Measurements from ENCODE around the gene LARP1.
"Not testable (repeated sequence)": the region's sequence is repeated elsewhere in the genome, so short reads cannot be mapped to it uniquely, and the experiment has no call there.

The LARP1 gene

DNA sequence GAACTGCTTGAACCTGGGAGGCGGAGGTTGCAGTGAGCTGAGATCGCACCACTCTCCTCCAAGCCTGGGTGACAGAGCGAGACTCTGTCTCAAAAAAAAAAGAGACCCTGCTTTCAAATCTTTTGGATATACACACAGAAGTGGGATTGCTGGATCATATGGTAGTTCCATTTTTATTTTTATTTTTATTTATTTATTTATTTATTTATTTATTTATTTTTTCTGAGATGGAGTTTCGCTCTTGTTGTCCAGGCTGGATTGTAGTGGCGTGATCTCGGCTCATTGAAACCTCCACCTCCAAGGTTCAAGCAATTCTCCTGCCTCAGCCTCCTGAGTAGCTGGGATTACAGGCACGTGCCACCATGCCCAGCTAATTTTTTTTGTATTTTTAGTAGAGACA lies 19.8 kb upstream of the LARP1 start:
- not testable (repeated sequence) for DNase-seq

GRCh38 chr5:154736372-154736771 lies 18.8 kb upstream of the LARP1 start:
- not testable (repeated sequence) for DNase-seq

DNA sequence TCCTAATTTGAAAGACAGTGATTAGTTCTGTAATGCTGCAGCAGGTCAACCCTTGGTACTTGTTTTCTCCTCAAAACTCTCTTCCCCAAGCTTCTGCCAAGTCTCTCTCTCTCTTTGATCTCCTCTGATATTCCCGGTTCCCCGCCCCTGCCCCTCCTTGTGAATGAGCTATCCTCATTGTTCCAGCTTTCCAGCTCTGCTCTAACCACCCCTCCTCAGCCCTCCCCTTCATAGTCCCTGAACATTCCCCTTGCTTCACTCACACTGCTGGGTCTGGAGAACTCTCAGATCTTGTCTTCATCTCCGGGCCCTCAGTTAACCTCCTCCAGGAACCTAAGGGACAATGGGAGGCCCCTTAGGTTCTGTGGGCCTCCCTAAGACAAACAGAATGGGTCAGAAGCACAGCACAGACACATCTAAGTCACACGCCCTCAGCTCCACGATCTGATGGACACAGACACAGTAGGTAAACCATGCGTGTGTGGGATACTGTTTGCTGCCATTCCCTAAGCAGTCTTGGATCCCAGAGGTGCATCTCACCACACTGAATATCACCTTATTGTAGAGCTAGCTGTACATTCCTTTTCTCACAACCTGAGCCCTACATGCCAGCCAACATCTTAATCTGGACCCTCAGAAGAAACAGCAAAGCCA lies 17.4 kb upstream of the LARP1 start:
- no peak for DNase-seq

DNA sequence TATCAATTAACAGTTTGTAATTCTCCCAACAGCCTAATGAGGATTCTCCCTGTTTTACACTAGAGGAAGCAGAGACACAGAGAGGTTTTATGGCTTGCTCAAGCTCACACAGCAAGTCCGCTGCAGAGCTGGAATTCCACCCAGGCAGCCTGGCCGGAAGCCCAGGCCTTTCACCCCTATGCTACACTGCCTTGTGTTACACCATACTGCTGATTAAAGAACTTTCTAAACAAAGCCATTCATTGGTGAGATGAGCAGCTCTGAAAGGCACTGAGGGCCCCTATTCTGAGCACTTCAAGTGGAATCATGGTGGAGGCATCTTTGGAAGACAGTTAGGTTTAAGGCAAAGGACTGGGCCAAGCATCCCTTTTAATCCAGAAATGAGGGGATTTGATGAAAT lies 14.7 kb upstream of the LARP1 start:
- no peak for DNase-seq

GRCh38 chr5:154740957-154741356 lies 14.2 kb upstream of the LARP1 start:
- no peak for DNase-seq

- DNase-seq: no peak
These were observed 13.8 kb upstream of the LARP1 start for GRCh38 chr5:154741415-154741814.

DNA sequence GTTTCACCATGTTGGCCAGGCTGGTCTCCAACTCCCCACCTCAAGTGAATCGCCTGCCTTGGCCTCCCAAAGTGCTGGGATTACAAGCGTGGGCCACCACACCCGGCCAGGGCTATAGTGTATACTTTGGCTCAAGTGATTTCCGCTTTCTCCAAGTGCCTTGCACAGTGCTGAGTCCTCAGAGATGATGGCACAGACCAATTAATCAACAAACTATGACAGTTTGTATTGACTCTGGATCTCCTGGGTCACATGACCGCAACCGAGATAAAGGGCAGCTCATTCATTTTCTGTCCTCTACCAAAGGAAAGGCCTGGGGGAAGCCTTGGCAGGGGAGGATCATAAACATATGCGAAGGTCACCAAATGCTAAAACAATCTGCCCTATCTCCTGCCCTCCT lies 11.4 kb upstream of the LARP1 start:
- DNase-seq: no peak

DNA sequence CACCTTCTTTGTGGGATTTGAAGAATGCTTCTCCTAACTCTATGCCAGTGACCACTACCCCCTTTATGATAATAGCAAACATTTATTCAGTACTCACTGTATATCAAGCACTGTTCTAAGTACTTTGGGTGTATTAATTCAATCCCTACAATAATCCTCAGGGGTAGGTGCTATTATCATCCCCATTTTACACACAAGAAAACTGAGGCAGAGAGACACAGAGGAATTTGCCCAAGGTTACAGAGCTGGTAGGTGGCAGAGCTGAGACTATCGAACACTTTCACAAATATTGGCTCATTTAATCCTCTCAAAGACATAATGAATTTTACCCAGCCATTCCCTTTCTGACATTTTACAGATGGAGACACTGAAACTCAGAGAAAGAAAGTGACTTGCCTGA lies 9.8 kb upstream of the LARP1 start:
- no peak for DNase-seq

- no peak for DNase-seq
These were observed 5.7 kb upstream of the LARP1 start for GRCh38 chr5:154749491-154749890.

- DNase-seq: not testable (repeated sequence)
These were observed 4.5 kb upstream of the LARP1 start for GRCh38 chr5:154750641-154751040.

DNA sequence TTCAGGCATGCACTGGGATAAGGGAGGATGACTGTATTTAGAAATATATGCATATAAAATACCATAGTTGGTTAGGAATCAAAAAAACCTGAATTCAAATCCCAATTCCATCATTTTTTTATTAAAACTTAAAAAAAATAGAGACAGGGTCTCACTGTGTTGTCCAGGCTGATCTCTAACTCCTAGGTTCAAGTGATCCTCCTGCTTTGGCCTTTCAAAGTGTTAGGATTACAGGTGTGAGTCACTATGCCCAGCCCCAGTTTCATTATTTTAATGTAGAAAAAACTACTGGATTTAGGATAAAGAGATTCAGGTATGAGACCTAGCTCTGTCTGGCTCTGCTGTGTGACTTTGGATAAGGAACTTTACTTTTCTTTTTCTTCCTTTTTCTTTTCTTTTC lies 3.3 kb upstream of the LARP1 start:
- DNase-seq: no peak

DNA sequence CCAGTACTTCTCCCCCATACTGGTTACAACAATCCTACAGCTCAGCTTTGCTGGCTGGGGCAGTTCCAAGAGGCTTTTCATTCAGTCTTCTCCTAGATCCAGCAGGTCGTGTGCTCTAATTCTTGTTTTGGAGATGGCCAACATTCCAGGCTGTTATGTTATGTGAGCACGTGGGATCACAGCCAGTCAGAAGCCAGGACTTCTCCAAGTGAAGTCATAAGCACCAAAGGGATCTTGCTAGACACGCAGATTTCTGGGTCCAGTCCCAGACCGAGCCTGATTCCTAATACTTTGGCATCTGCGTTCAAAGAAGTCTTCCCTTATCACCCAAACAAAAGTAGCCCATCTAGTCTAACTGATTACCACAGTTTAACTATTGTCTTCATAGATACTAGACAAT lies 1.4 kb upstream of the LARP1 start:
- DNase-seq: peak; percentile 35

GRCh38 chr5:154754460-154755360 lies 467 bp upstream of the LARP1 start:
- peak; percentile 93 for DNase-seq

DNA sequence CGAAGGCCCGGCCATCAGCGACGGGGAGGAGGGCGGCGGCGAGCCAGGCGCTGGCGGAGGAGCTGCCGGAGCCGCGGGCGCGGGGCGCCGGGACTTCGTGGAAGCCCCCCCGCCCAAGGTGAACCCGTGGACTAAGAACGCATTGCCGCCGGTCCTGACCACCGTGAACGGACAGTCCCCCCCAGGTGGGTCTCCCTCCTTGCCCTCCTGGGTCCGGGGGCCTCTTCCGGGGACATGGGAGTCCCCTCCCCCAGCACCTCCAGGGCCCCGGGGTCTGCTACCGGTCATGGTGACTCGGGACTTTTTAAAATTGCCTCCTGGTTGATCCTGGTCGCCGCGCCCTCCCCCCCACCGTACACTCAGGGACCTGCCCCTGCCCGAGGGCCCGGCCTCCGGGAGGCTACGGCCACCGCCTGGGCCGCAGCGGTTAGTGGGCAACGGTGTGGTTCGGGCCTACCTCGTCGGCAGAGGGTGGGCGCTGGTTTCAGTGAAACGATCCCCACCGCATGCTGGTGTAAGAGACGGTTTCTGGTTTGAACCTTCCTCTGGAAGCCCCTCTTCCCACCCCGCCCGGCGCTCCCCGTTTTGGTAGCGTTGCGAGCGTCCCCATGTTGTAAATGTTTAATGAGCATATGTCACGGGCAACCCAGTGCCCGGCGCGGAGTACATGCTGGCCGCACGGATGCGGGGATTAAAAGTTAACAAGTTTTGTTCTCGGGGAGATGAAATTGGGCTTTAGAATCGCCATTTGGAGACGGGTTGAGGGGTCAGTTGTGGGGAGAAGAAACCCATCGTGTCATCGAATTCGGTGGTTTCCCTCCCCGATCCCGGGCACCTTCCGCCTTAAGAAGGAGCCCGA lies 1.1 kb downstream of the LARP1 start:
- no peak for DNase-seq

- DNase-seq: no peak
These were observed 2.0 kb downstream of the LARP1 start for GRCh38 chr5:154756868-154757813.

- no peak for DNase-seq
These were observed 2.7 kb downstream of the LARP1 start for GRCh38 chr5:154757814-154758406.

- DNase-seq: no peak
These were observed 3.3 kb downstream of the LARP1 start for GRCh38 chr5:154758493-154758892.

DNA sequence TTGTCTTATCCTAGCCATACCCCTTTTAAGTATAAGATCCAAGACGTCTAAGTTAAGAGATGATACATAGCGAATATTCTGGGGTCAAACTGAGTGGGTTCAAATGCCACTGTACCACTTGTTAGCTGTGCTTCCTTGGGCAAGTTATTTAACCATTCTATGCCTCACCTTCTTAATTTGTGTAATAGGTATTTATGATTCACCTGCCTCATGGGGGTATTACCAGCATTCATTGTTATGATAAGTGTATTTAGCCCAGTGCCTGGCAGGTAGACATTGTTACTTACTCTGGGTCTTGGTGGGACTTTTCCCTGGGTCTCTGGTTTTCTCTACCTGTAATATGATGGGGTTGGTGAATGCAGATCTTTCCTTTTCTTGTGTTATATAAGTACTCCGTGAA lies 3.8 kb downstream of the LARP1 start:
- DNase-seq: no peak

DNA sequence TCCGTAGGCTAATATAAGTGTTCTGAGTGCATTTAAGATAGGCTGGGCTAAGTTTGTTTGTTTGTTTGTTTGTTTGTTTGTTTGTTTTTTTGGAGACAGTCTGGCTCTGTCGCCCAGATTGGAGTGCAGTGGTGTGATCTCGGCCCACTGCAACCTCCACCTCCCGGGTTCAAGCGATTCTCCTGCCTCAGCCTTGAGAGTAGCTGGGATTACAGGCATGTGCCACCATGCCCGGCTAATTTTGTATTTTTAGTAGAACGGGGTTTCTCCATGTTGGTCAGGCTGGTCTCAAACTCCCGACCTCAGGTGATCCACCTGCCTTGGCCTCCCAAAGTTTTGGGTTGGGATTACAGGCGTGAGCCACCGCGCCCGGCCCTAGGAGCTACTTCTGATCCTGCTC lies 4.7 kb downstream of the LARP1 start:
- DNase-seq: not testable (repeated sequence)

DNA sequence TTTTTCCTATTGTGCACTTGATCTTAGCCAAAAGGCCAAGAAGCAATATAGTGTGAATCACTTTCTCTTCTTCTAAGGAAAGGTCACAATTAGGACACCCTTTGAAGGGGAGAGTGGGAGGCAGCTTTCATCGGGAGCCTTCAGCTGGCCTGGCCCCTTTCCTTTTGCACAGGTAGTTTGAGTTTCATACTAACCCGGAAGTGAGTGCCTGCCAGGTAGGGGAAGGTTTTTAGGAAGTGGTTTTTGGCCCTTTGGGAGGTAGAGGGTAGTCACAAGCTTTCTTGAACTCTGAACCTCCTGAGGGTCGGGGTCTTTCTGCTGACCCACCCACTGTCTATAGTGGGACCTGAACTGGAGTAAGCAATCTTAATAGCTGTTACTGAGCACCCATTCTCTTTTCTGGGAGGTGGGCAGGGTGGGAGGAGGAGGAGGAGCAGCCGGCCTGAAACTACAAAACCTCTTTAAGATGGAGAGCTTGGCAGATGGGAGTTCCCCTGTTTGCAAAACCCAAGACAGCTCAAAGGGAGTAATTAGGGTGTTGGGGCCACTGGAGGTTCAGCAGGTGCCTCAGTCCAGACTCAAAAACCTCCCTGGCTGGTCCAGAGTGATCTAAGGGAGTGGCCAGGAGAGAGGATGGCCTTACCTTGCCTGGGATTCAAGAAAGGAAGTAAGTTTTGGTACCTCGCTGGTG lies 6.0 kb downstream of the LARP1 start:
- no peak for DNase-seq

DNA sequence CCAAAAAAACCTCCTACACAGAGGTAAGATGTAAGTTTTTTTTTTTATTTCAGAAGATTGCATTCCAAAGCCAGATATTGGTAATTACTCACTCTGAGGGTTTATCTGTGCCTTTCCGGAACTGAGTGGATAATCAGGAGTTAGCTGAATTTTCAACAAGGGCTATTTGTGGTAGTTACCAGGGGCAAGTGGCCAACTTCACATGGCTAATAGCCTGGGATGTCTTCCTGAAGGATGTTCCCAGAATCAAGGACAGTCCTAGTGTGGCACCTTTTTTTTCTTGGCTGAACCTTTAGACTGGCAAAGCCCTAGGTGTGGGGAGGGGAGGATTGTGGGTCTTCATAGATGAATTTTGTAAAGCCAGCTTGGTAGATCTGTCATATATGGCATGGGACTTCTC lies 7.1 kb downstream of the LARP1 start:
- DNase-seq: no peak
